ENCODE data around the gene ISY1.
"Not testable (repeated sequence)": the region's sequence is repeated elsewhere in the genome, so short reads cannot be mapped to it uniquely, and the experiment has no call there.

ISY1 gene

DNA sequence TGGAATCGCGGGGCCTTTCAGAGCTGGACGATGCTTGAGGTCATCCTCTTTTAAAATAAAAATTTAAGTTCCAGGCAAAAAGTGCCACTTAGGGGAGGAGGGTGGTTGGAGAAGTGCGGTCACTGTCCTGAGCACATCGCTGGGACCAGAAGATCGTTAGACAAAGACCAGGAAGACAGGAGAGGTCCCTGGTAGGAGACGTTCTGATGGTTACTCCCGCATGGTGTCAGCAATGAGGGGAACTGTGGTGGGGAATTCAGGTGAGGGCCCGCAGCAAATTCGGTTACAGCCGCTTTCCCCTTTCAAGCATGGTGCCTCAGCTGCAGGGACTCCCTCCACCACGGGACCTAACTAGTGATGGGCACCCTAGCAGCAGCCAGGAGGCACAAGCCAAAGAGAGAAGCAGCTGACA, 1.0 kb upstream of the ISY1 start:
- DNase-seq (ENCODE audit: extremely low spot score): peak; percentile 32
- ChIA-PET CTCF (interaction anchor here (0.6 to 3.0 kb wide), 6 partner anchors 40 to 360 kb away, joined by 3 to 17 read pairs (median 4); partner anchors contain the start of genes COPG1 and RAB43), POLR2A (interaction anchor here (0.8 to 2.7 kb wide), 9 partner anchors 21 to 192 kb away, joined by 3 to 15 read pairs (median 4); partner anchors contain the start of genes CNBP, COPG1 and RAB43)
- TF ChIP-seq FOXM1 (IDR thresholded peaks at IDR 0.05; ENCODE audit: borderline replicate concordance): no peak
- TF ChIP-seq TARDBP (IDR thresholded peaks at IDR 0.05): no peak
- TF ChIP-seq L3MBTL2 (conservative IDR thresholded peaks at IDR 0.05): no peak
- no peak for TF ChIP-seq ARNT (IDR thresholded peaks at IDR 0.05)
- no peak for TF ChIP-seq SUZ12 (IDR thresholded peaks at IDR 0.05)
- TF ChIP-seq BHLHE40 (IDR thresholded peaks at IDR 0.05; ENCODE audit: borderline replicate concordance): no peak
- TF ChIP-seq HDGF (IDR thresholded peaks at IDR 0.05; ENCODE audit: borderline replicate concordance): no peak
- no peak for TF ChIP-seq ZNF384 (IDR thresholded peaks at IDR 0.05)
- TF ChIP-seq NFRKB (IDR thresholded peaks at IDR 0.05): no peak
- no peak for TF ChIP-seq CTBP1 (IDR thresholded peaks at IDR 0.05; ENCODE audit: borderline replicate concordance)
- TF ChIP-seq, protein P1, sequence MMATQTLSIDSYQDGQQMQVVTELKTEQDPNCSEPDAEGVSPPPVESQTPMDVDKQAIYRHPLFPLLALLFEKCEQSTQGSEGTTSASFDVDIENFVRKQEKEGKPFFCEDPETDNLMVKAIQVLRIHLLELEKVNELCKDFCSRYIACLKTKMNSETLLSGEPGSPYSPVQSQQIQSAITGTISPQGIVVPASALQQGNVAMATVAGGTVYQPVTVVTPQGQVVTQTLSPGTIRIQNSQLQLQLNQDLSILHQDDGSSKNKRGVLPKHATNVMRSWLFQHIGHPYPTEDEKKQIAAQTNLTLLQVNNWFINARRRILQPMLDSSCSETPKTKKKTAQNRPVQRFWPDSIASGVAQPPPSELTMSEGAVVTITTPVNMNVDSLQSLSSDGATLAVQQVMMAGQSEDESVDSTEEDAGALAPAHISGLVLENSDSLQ (IDR thresholded peaks at IDR 0.05): no peak
- no peak for TF ChIP-seq ELF4 (IDR thresholded peaks at IDR 0.05)
- no peak for TF ChIP-seq FOXA1 (IDR thresholded peaks at IDR 0.05)
- no peak for TF ChIP-seq SP1 (IDR thresholded peaks at IDR 0.05)
- TF ChIP-seq FOXK2 (IDR thresholded peaks at IDR 0.05): no peak
- no peak for TF ChIP-seq LEF1 (IDR thresholded peaks at IDR 0.05; ENCODE audit: borderline replicate concordance)

DNA sequence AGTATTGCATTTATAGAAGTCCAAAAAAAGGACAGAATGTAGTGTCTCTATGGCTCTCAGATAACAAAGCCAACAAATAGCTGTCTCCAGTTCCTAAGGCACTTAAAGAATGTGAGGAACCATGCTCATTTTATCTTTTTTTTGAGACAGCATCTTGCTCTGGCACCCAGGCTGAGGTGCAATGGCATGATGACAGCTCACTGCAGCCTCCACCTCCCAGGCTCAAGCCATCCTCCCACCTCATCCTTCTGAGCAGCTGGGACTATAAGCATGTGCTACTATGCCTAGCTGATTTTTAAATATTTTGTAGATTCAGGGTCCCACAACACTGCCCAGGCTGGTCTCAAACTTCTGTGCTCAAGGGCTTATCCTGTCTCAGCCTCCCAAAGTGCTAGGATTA, 16.1 kb downstream of the ISY1 start:
- CTCF ChIA-PET: no interaction called here
- POLR2A ChIA-PET: no interaction called here
- no peak for TF ChIP-seq CTBP1 (IDR thresholded peaks at IDR 0.05; ENCODE audit: borderline replicate concordance)
- TF ChIP-seq FOXK2 (IDR thresholded peaks at IDR 0.05): no peak
- no peak for TF ChIP-seq FOXA1 (IDR thresholded peaks at IDR 0.05)
- TF ChIP-seq FOXM1 (IDR thresholded peaks at IDR 0.05; ENCODE audit: borderline replicate concordance): no peak
- TF ChIP-seq ARNT (IDR thresholded peaks at IDR 0.05): no peak
- TF ChIP-seq L3MBTL2 (conservative IDR thresholded peaks at IDR 0.05): no peak
- no peak for TF ChIP-seq SUZ12 (IDR thresholded peaks at IDR 0.05)
- TF ChIP-seq LEF1 (IDR thresholded peaks at IDR 0.05; ENCODE audit: borderline replicate concordance): no peak
- DNase-seq (ENCODE audit: extremely low spot score): no peak

DNA sequence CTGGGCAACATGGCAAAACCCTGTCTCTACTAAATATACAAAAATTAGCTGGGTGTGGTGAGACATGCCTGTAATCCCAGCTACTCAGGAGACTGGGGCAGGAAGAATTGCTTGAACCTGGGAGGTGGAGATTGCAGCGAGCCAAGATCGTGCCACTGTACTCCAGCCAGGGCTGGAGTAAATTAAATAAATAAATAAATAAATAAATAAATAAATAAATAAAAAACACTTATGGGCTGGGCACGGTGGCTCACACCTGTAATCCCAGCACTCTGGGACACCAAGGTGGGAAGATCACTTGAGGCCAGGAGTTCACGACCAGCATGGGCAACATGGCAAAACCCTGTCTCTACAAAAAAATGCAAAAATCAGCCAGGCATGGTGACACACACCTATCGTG, 19.9 kb downstream of the ISY1 start:
- CTCF ChIA-PET; POLR2A ChIA-PET; DNase-seq (ENCODE audit: extremely low spot score): not testable (repeated sequence)

DNA sequence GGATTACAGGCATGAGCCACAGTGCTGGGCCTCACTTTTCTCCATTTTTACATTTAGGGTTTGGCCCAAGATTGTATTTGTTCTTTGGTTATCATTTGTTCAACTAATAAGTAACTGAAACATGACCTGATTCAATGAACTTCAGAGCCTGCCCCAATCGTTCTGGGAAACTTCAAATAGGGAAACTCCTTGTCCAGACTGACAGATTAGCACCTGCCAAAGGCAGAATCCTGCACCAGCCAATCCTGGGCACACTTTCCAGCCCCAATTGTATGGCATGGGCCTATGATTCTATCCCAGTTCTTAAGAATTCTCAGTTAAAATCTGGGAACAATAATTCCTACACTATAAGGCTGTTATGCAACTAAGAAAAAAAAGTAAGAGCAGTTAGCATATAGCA, 21.0 kb downstream of the ISY1 start:
- ChIA-PET POLR2A (no interaction called here), CTCF (no interaction called here)
- no peak for DNase-seq (ENCODE audit: extremely low spot score)
- TF ChIP-seq BHLHE40 (IDR thresholded peaks at IDR 0.05; ENCODE audit: borderline replicate concordance) (no peak), SP1 (IDR thresholded peaks at IDR 0.05) (no peak), CTBP1 (IDR thresholded peaks at IDR 0.05; ENCODE audit: borderline replicate concordance) (no peak), ZNF384 (IDR thresholded peaks at IDR 0.05) (no peak), FOXA1 (IDR thresholded peaks at IDR 0.05) (no peak), HDGF (IDR thresholded peaks at IDR 0.05; ENCODE audit: borderline replicate concordance) (no peak), L3MBTL2 (conservative IDR thresholded peaks at IDR 0.05) (no peak), ELF4 (IDR thresholded peaks at IDR 0.05) (no peak), TARDBP (IDR thresholded peaks at IDR 0.05) (no peak), NFRKB (IDR thresholded peaks at IDR 0.05) (no peak), LEF1 (IDR thresholded peaks at IDR 0.05; ENCODE audit: borderline replicate concordance) (no peak), FOXK2 (IDR thresholded peaks at IDR 0.05) (no peak), SUZ12 (IDR thresholded peaks at IDR 0.05) (no peak), ARNT (IDR thresholded peaks at IDR 0.05) (no peak), FOXM1 (IDR thresholded peaks at IDR 0.05; ENCODE audit: borderline replicate concordance) (no peak)
- TF ChIP-seq, protein P1 (IDR thresholded peaks at IDR 0.05): no peak

DNA sequence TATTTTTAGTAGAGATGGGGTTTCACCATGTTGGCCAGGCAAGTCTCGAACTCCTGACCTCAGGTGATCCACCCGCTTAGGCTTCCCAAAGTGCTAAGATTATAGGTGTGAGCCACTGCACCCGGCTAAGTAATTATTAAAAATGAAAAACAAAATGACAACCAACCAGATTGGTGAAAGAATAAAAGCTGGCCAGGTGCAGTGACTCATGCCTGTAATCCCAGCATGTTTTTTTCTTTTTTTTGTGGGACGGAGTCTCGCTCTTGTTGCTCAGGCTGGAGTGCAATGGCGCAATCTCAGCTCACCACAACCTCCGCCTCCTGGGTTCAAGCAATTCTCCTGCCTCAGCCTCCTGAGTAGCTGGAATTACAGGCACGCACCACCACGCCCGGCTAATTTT, 24.6 kb downstream of the ISY1 start:
- CTCF ChIA-PET: interaction anchor here (0.8 kb wide), 1 partner anchor 496 kb away, joined by 3 read pairs; no protein-coding TSS in a partner anchor
- POLR2A ChIA-PET; DNase-seq (ENCODE audit: extremely low spot score): not testable (repeated sequence)

DNA sequence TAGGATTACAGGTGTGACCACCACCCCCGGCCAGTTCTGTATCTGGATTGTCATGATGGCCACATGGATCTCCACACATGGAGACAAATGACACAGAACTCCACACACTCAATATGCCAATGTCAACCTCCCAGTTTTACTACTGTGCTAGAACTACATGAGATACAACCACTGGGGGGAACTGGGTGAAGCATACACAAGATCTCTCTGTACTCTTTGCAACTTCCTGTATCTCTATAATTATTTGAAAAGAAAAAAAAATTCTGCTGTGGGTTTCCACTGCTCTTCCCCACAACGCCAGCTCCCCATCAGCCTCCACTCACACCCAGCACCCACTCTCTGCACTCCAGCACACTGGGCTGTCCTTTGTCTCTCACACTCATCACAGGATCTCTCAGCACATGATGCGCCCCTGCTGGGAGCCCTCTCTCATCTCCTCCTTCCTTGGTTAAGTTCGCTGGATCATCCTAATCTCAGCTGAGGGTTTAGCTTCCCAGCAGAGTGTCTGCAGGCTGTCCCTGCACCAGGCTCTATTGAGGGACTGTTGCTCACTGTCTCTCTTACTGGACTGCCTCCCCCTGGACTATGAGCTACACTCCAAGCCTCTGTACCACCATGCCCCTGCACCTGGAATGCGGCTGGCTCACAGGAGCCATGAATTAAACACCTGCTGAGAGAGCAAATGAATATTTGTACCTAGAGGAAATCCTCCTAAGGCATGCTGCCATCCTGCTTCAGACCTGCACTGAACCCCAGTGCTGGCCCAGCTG, 28.6 kb downstream of the ISY1 start:
- DNase-seq (ENCODE audit: extremely low spot score): no peak
- TF ChIP-seq SUZ12 (IDR thresholded peaks at IDR 0.05): no peak
- no peak for TF ChIP-seq TARDBP (IDR thresholded peaks at IDR 0.05)
- no peak for TF ChIP-seq SP1 (IDR thresholded peaks at IDR 0.05)
- TF ChIP-seq LEF1 (IDR thresholded peaks at IDR 0.05; ENCODE audit: borderline replicate concordance): no peak
- no peak for TF ChIP-seq BHLHE40 (IDR thresholded peaks at IDR 0.05; ENCODE audit: borderline replicate concordance)
- TF ChIP-seq, protein P1 (IDR thresholded peaks at IDR 0.05): no peak
- no peak for TF ChIP-seq ELF4 (IDR thresholded peaks at IDR 0.05)
- TF ChIP-seq CTBP1 (IDR thresholded peaks at IDR 0.05; ENCODE audit: borderline replicate concordance): no peak
- no peak for TF ChIP-seq L3MBTL2 (conservative IDR thresholded peaks at IDR 0.05)
- TF ChIP-seq FOXM1 (IDR thresholded peaks at IDR 0.05; ENCODE audit: borderline replicate concordance): no peak
- CTCF ChIA-PET: interaction anchor here (1.2 kb wide), 1 partner anchor 31 kb away, joined by 3 read pairs; no protein-coding TSS in a partner anchor
- POLR2A ChIA-PET: no interaction called here
